SU-DHL-6 (cell line): ENCODE results near the gene DMD.

Source experiments
- H2AFZ ChIP-seq: fragments of 200-600 bp; sonication (generic); 2 replicates; pipeline ENCODE4 v1.6.1; 2014; ENCODE audit warnings: low read depth, mild to moderate bottlenecking, moderate library complexity, mixed read lengths, antibody characterized with exemption, low read length; ENCODE audit not compliant: severe bottlenecking
- H3F3A ChIP-seq: fragments of 200-600 bp; shearing (Covaris generic); 2 replicates; pipeline ENCODE4 v1.6.0; 2016; ENCODE audit warnings: antibody characterized with exemption, mild to moderate bottlenecking; ENCODE audit not compliant: insufficient read depth
- H3K27ac ChIP-seq: fragments of 200-600 bp; sonication (generic); 2 replicates; pipeline ENCODE4 v1.5.1; 2016; ENCODE audit warnings: low read depth, mild to moderate bottlenecking, low read length, moderate library complexity, mixed read lengths
- H3K27me3 ChIP-seq: fragments of 200-600 bp; sonication (generic), shearing (Covaris generic); 2 replicates; pipeline ENCODE4 v1.6.0; 2014; ENCODE audit warnings: mild to moderate bottlenecking, low read length
- H3K36me3 ChIP-seq: fragments of 200-600 bp; sonication (generic); 2 replicates; pipeline ENCODE4 v1.6.1; 2014; ENCODE audit warnings: mild to moderate bottlenecking, low read length, mixed read lengths
- H3K4me2 ChIP-seq: fragments of 300-600, 200-600 bp; shearing (Covaris generic), sonication (generic); 2 replicates; pipeline ENCODE4 v1.6.0; 2014; ENCODE audit warnings: low read length, low read depth, mild to moderate bottlenecking; ENCODE audit not compliant: poor library complexity, severe bottlenecking
- H3K4me3 ChIP-seq: fragments of 200-600 bp; sonication (generic); 2 replicates; pipeline ENCODE4 v1.5.1; 2014; ENCODE audit warnings: antibody characterized with exemption, low read length, mild to moderate bottlenecking, mixed read lengths; ENCODE audit not compliant: insufficient read depth, poor library complexity, severe bottlenecking
- H3K79me2 ChIP-seq: fragments of 200-600 bp; sonication (generic); 2 replicates; pipeline ENCODE4 v1.6.1; 2014; ENCODE audit warnings: mild to moderate bottlenecking, low read length, moderate library complexity; ENCODE audit not compliant: insufficient read depth
- H3K9ac ChIP-seq: fragments of 200-600 bp; sonication (generic); 2 replicates; pipeline ENCODE4 v1.7.0; 2014; ENCODE audit warnings: mild to moderate bottlenecking, low read length
- H3K9me2 ChIP-seq: fragments of 200-600 bp; sonication (generic); replicated peaks from 2 replicates; pipeline ENCODE4 v1.6.1; 2014; ENCODE audit warnings: low read length; ENCODE audit not compliant: insufficient read depth
- H3K9me3 ChIP-seq: fragments of 200-600 bp; sonication (generic); 2 replicates; pipeline ENCODE4 v1.6.1; 2014; ENCODE audit warnings: low read length, mixed read lengths; ENCODE audit not compliant: insufficient read depth
- H4K20me1 ChIP-seq: fragments of 200-600 bp; sonication (generic); 2 replicates; pipeline ENCODE4 v1.6.1; 2014; ENCODE audit warnings: low read depth, mild to moderate bottlenecking, antibody characterized with exemption, low read length, moderate library complexity, mixed read lengths
- CTCF ChIP-seq: fragments of 200-600 bp; sonication (generic); IDR thresholded peaks from one replicate; pipeline ENCODE4 v1.5.1; 2017; ENCODE audit warnings: antibody characterized with exemption, mild to moderate bottlenecking, low read length, moderate library complexity; ENCODE audit not compliant: insufficient read depth, poor library complexity, severe bottlenecking
- EZH2phosphoT487 ChIP-seq: fragments of 200-600 bp; sonication (generic), shearing (Covaris generic); conservative IDR thresholded peaks from 2 replicates; pipeline ENCODE4 v1.6.1; 2018; ENCODE audit warnings: mild to moderate bottlenecking, antibody characterized with exemption, low read length, moderate library complexity, mixed read lengths

The DMD gene

GRCh38 chrX:32847921-32848320 is 363.4 kb downstream of the DMD start:
- H3K4me2 ChIP-seq = no peak overlapping the region
- no peaks in the 10 kb centered on the region for H3K9me3 ChIP-seq
- no peak overlapping the region for H3K27ac ChIP-seq
- TF ChIP-seq EZH2phosphoT487 (no peak), CTCF (no peak)
- no peaks in the 10 kb centered on the region for H3K9me2 ChIP-seq
- H3K79me2 ChIP-seq = no peaks in the 10 kb centered on the region
- no peaks in the 10 kb centered on the region for H3K36me3 ChIP-seq
- H3K9ac ChIP-seq = no peak overlapping the region
- H3K27me3 ChIP-seq = no peaks in the 10 kb centered on the region
- H3K4me3 ChIP-seq = no peak overlapping the region
- H3F3A ChIP-seq = no peaks in the 10 kb centered on the region
- H2AFZ ChIP-seq = no peak overlapping the region
- no peaks in the 10 kb centered on the region for H4K20me1 ChIP-seq

- no peaks in the 10 kb centered on the region for H3F3A ChIP-seq
- no peak overlapping the region for H3K27ac ChIP-seq
- no peaks in the 10 kb centered on the region for H4K20me1 ChIP-seq
- no peak overlapping the region for H3K4me3 ChIP-seq
- H3K4me2 ChIP-seq = no peak overlapping the region
- H3K79me2 ChIP-seq = no peaks in the 10 kb centered on the region
- H3K9me2 ChIP-seq = no peaks in the 10 kb centered on the region
- TF ChIP-seq EZH2phosphoT487 (no peak), CTCF (no peak)
- no peak overlapping the region for H3K9ac ChIP-seq
- peak overlapping the region; percentile 41 for H2AFZ ChIP-seq
- H3K36me3 ChIP-seq = no peaks in the 10 kb centered on the region
- H3K27me3 ChIP-seq = no peaks in the 10 kb centered on the region
- H3K9me3 ChIP-seq = no peaks in the 10 kb centered on the region
Observed at GRCh38 chrX:32842053-32842452, 369.3 kb downstream of the DMD start.

GRCh38 chrX:32839781-32840180 is 371.6 kb downstream of the DMD start:
- TF ChIP-seq EZH2phosphoT487 (no peak), CTCF (no peak)
- no peaks in the 10 kb centered on the region for H3K79me2 ChIP-seq
- H3K9ac ChIP-seq = no peak overlapping the region
- no peaks in the 10 kb centered on the region for H3F3A ChIP-seq
- H3K9me3 ChIP-seq = no peaks in the 10 kb centered on the region
- no peak overlapping the region for H2AFZ ChIP-seq
- no peak overlapping the region for H3K27ac ChIP-seq
- H3K27me3 ChIP-seq = no peaks in the 10 kb centered on the region
- no peaks in the 10 kb centered on the region for H4K20me1 ChIP-seq
- H3K36me3 ChIP-seq = no peaks in the 10 kb centered on the region
- H3K4me3 ChIP-seq = no peak overlapping the region
- no peak overlapping the region for H3K4me2 ChIP-seq
- no peaks in the 10 kb centered on the region for H3K9me2 ChIP-seq

GRCh38 chrX:32825009-32825408 is 386.3 kb downstream of the DMD start:
- Histone ChIP-seq H3K4me3 (no peak overlapping the region), H3K79me2 (no peaks in the 10 kb centered on the region), H3K9ac (no peak overlapping the region), H3K36me3 (no peaks in the 10 kb centered on the region), H4K20me1 (no peaks in the 10 kb centered on the region), H3K27me3 (no peaks in the 10 kb centered on the region), H3K4me2 (no peak overlapping the region), H3K9me2 (no peaks in the 10 kb centered on the region), H3K27ac (no peak overlapping the region), H3F3A (no peaks in the 10 kb centered on the region), H2AFZ (no peak overlapping the region), H3K9me3 (no peaks in the 10 kb centered on the region)
- no peak for TF ChIP-seq EZH2phosphoT487
- TF ChIP-seq CTCF = no peak
